Fibroblast of lung (primary cell): ENCODE data around the gene SLC6A13.

Experiments used
- EZH2 ChIP-seq: IDR thresholded peaks from 2 replicates; pipeline ENCODE4 v1.5.1; 2012; ENCODE audit warnings: low read length, control low read depth, mild to moderate bottlenecking; ENCODE audit errors: missing control alignments
- TF ChIP-seq, protein P1 (sequence below), 2 donors: IDR thresholded peaks in 1 of 2; conservative IDR thresholded peaks in 1 of 2; 1 replicate in 1 of 2; 2 replicates in 1 of 2; pipeline ENCODE4 v1.5.1; 2011 to 2012; ENCODE audit warnings: low read length in 2 of 2, control low read depth in 1 of 2, inconsistent platforms in 1 of 2, low read depth in 1 of 2, mild to moderate bottlenecking in 1 of 2

DNA sequence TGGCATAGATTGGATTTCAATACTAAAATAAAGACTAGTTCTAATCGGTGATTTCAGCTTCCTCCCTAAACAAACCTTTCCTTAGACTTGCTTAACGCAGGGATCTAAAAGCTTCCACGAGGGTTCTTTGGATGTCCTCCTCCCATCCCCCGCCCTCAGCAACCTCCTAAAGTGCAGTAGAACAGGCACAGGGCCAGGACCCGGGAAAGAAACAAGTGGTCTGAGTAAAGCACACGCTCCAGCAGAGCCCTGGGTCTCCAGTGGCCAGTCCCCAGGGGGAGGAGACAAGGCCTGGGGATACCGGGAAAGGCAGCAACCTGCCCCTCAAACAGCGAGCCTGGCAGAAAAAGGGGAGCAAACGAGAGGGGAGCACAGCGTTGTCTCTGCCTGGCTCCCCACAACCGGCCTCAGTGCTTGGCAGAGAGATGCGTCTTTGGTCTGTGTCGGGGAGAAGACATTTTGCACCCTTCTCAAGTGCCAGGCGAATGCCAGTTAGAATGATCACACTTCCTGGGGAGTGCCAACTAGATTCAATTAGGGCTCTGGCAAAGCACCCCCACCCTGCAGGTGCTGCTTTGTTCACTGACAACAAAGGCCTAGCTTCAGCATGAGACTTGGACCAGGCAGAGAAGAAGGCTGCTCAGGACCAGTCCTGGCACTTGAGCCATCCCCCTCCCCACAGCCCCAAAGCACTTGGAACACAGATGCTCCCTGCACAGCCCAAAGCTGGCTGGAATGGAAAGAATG, 31.5 kb downstream of the SLC6A13 start:
- TF ChIP-seq, protein P1, sequence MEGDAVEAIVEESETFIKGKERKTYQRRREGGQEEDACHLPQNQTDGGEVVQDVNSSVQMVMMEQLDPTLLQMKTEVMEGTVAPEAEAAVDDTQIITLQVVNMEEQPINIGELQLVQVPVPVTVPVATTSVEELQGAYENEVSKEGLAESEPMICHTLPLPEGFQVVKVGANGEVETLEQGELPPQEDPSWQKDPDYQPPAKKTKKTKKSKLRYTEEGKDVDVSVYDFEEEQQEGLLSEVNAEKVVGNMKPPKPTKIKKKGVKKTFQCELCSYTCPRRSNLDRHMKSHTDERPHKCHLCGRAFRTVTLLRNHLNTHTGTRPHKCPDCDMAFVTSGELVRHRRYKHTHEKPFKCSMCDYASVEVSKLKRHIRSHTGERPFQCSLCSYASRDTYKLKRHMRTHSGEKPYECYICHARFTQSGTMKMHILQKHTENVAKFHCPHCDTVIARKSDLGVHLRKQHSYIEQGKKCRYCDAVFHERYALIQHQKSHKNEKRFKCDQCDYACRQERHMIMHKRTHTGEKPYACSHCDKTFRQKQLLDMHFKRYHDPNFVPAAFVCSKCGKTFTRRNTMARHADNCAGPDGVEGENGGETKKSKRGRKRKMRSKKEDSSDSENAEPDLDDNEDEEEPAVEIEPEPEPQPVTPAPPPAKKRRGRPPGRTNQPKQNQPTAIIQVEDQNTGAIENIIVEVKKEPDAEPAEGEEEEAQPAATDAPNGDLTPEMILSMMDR (conservative IDR thresholded peaks at IDR 0.05 in 1 of 2, IDR thresholded peaks at IDR 0.05 in 1 of 2; ENCODE audit: low read depth in 1 of 2, low read length in 2 of 2) = no peak
- no peak for TF ChIP-seq EZH2
